Natural killer cell (primary cell): Measurements from ENCODE around the gene DENND1B. TPM values are rescaled to one million over a fixed set of nuclear protein-coding genes. Genes with fewer than 3 reads are reported as not detected.

ENCODE experiments used
- ATAC-seq, 3 donors: fragments of 150-1000 bp in 2 of 3; fragments of 200-7000 bp in 1 of 3; cut with Tn5 transposase; 1 replicate in 1 of 3; 2 replicates in 2 of 3; pipeline ENCODE4 v1.10.0; 2021; ENCODE audit warnings: mild to moderate bottlenecking in 2 of 3, moderate library complexity in 2 of 3
- DNase-seq, 2 donors: peaks; one replicate each; pipeline versions ENCODE4 v3.0.0 to v3.0.0-alpha.2; 2013 to 2021; ENCODE audit warnings: mixed read lengths in 1 of 2
- H3K27ac ChIP-seq: one replicate; pipeline ENCODE4 v1.5.1; 2013; ENCODE audit warnings: mild to moderate bottlenecking, low read length
- H3K27me3 ChIP-seq: one replicate; pipeline ENCODE4 v1.6.1; 2013; ENCODE audit warnings: low read length; ENCODE audit not compliant: control insufficient read depth, insufficient read depth
- H3K36me3 ChIP-seq: one replicate; pipeline ENCODE4 v1.6.1; 2013; ENCODE audit warnings: low read length; ENCODE audit not compliant: control insufficient read depth, insufficient read depth
- H3K4me1 ChIP-seq: one replicate; pipeline ENCODE4 v1.6.1; 2013; ENCODE audit warnings: low read length; ENCODE audit not compliant: control insufficient read depth, insufficient read depth
- H3K4me3 ChIP-seq: one replicate; pipeline ENCODE4 v1.5.1; 2013; ENCODE audit warnings: low read length
- H3K9me3 ChIP-seq: one replicate; pipeline ENCODE4 v1.6.1; 2013; ENCODE audit warnings: low read length; ENCODE audit not compliant: control insufficient read depth, insufficient read depth
- H3K27ac Mint-ChIP-seq, 2 donors: one replicate each; pipeline ENCODE4 v1.8.0; 2022; ENCODE audit warnings: mild to moderate bottlenecking in 2 of 2, mixed read lengths in 2 of 2, moderate library complexity in 1 of 2
- H3K27me3 Mint-ChIP-seq, 2 donors: one replicate each; pipeline ENCODE4 v1.8.0; 2022; ENCODE audit warnings: low read depth in 2 of 2, mixed read lengths in 2 of 2
- H3K36me3 Mint-ChIP-seq: one replicate; pipeline ENCODE4 v1.8.0; 2022; ENCODE audit warnings: mixed read lengths
- H3K4me1 Mint-ChIP-seq, 2 donors: one replicate each; pipeline ENCODE4 v1.8.0; 2022; ENCODE audit warnings: mixed read lengths in 2 of 2
- H3K4me3 Mint-ChIP-seq: one replicate; pipeline ENCODE4 v1.8.0; 2022; ENCODE audit warnings: mild to moderate bottlenecking, moderate library complexity, mixed read lengths
- H3K9me3 Mint-ChIP-seq, 2 donors: one replicate each; pipeline ENCODE4 v1.8.0; 2022; ENCODE audit warnings: mixed read lengths in 2 of 2
- CTCF ChIP-seq: fragments of 200-600 bp; IDR thresholded peaks from one replicate; pipeline ENCODE4 v1.8.0; 2022; ENCODE audit warnings: antibody characterized with exemption
- WGBS: methylation state at CpG from one replicate; pipeline ENCODE4 v1.1.7; 2013; ENCODE audit warnings: missing lambda C conversion rate; ENCODE audit not compliant: insufficient coverage; 5-methylcytosine and 5-hydroxymethylcytosine counted together
- intact Hi-C: fragments of 100-400 bp; cut with micrococcal nuclease; formaldehyde crosslinking; loops from one replicate; pipeline ENCODE4 v1.14.2; 2022
- total RNA-seq, 4 donors: library from RNA; stranded (reverse); fragments of 120-200 nt in 1 of 4; gene quantifications; one replicate each; pipeline versions ENCODE4 v1.2.3 to v1.2.4, GENCODE V29; 2013 to 2022

DENND1B gene
- total RNA-seq, 3 donors from 2014 or later (not counting 1 experiment from before 2014, with no cell fraction given): 35.4 to 62.5 (median 37.5) TPM

- Mint-ChIP-seq H3K36me3 (no peaks in the 10 kb centered on the region), H3K9me3 (no peaks in the 10 kb centered on the region), H3K4me1 (peaks cover 0 to 10% of the 10 kb centered on the region in 2 donors), H3K27me3 (peaks cover 0 to 7% of the 10 kb centered on the region in 2 donors), H3K4me3 (no peak overlapping the region), H3K27ac (no peak overlapping the region)
- no peaks in the 10 kb centered on the region for H3K4me1 ChIP-seq
- intact Hi-C loops: no loop called here
- no peaks in the 10 kb centered on the region for H3K36me3 ChIP-seq
- WGBS: 83% methylated on average over 3 of the region's 9 CpGs
- H3K4me3 ChIP-seq: no peak overlapping the region
- no peak for ATAC-seq
- no peaks in the 10 kb centered on the region for H3K27me3 ChIP-seq
- H3K9me3 ChIP-seq: no peaks in the 10 kb centered on the region
- H3K27ac ChIP-seq: no peak overlapping the region
- no peak for TF ChIP-seq CTCF
- no peak for DNase-seq
These were observed 303.9 kb downstream of the DENND1B start for GRCh38 chr1:197471248-197471985.

- intact Hi-C loops: no loop called here
- no peak for TF ChIP-seq CTCF
- no peaks in the 10 kb centered on the region for H3K36me3 Mint-ChIP-seq
- H3K4me3 ChIP-seq: no peak overlapping the region
- H3K9me3 Mint-ChIP-seq: no peaks in the 10 kb centered on the region
- H3K9me3 ChIP-seq: no peaks in the 10 kb centered on the region
- no peak overlapping the region for H3K4me3 Mint-ChIP-seq
- peaks cover 0 to 7% of the 10 kb centered on the region in 2 donors for H3K27me3 Mint-ChIP-seq
- no peaks in the 10 kb centered on the region for H3K4me1 ChIP-seq
- DNase-seq (no peak), ATAC-seq (no peak)
- H3K27ac Mint-ChIP-seq: no peak overlapping the region
- no CpG with 5 or more reads among the region's 1 CpG for WGBS
- no peaks in the 10 kb centered on the region for H3K36me3 ChIP-seq
- H3K27ac ChIP-seq: no peak overlapping the region
- peaks cover 0 to 10% of the 10 kb centered on the region in 2 donors for H3K4me1 Mint-ChIP-seq
- no peaks in the 10 kb centered on the region for H3K27me3 ChIP-seq
These were observed 304.9 kb downstream of the DENND1B start for GRCh38 chr1:197470330-197470729.

GRCh38 chr1:197469620-197470210 is 305.6 kb downstream of the DENND1B start:
- H3K4me1 Mint-ChIP-seq: peaks cover 0 to 10% of the 10 kb centered on the region in 2 donors
- H3K36me3 Mint-ChIP-seq: no peaks in the 10 kb centered on the region
- no peak overlapping the region for H3K27ac Mint-ChIP-seq
- no peak for TF ChIP-seq CTCF
- DNase-seq (no peak), ATAC-seq (no peak)
- Histone ChIP-seq H3K4me3 (no peak overlapping the region), H3K4me1 (no peaks in the 10 kb centered on the region), H3K9me3 (no peaks in the 10 kb centered on the region), H3K27ac (no peak overlapping the region), H3K36me3 (no peaks in the 10 kb centered on the region), H3K27me3 (no peaks in the 10 kb centered on the region)
- H3K4me3 Mint-ChIP-seq: no peak overlapping the region
- H3K27me3 Mint-ChIP-seq: peaks cover 0 to 7% of the 10 kb centered on the region in 2 donors
- no peaks in the 10 kb centered on the region for H3K9me3 Mint-ChIP-seq
- 33% methylated on average over 7 of the region's 7 CpGs for WGBS
- intact Hi-C loops: no loop called here
